Thyroid gland (tissue), 4 donors: ENCODE data around the gene CCDC60.

ENCODE experiments used
- CTCF ChIP-seq, 6 experiments: fragments of 200-600 bp in 3 of 6; fragments of 450-650 bp in 3 of 6; sonication (generic) in 3 of 6; IDR thresholded peaks; one replicate each; pipeline ENCODE4 v1.5.1; 2016 to 2019; ENCODE audit warnings: antibody characterized with exemption in 6 of 6, mild to moderate bottlenecking in 2 of 6, inconsistent platforms in 1 of 6, moderate library complexity in 1 of 6
- POLR2A ChIP-seq, 2 donors: fragments of 450-650 bp; IDR thresholded peaks; one replicate each; pipeline ENCODE4 v1.6.1; 2017; ENCODE audit warnings: antibody characterized with exemption in 2 of 2, mild to moderate bottlenecking in 2 of 2, moderate library complexity in 1 of 2

- no peak for TF ChIP-seq POLR2A (IDR thresholded peaks at IDR 0.05)
- TF ChIP-seq CTCF (IDR thresholded peaks at IDR 0.05): no peak
These were observed 63.7 kb downstream of the CCDC60 start for GRCh38 chr12:119398190-119398589.
